ENCODE measurements around the gene PIGL. TPM values are rescaled to one million over a fixed set of nuclear protein-coding genes. Genes with fewer than 3 reads are reported as not detected.

PIGL gene
- total and polyA plus RNA-seq, 2 donors (not counting 3 experiments of a cell fraction or from before 2014, with no cell fraction given) = 28.6 to 40.8 TPM

- Histone ChIP-seq H3K27me3 (ENCODE audit: control insufficient read depth in 2 of 2, insufficient read depth in 2 of 2, low read length in 2 of 2) (no peaks in the 10 kb centered on the region), H3K9ac (replicated peaks; ENCODE audit: extremely low read depth, insufficient read depth, low read length) (no peak overlapping the region), H3K4me1 (ENCODE audit: control insufficient read depth, extremely low read depth, insufficient read depth, low read length) (no peaks in the 10 kb centered on the region), H4K20me1 (replicated peaks; ENCODE audit: control insufficient read depth, extremely low read depth, insufficient read depth, low read length) (no peaks in the 10 kb centered on the region), H2AFZ (ENCODE audit: low read depth, low read length) (no peak overlapping the region), H3K27ac (ENCODE audit: insufficient read depth, low read depth, low read length) (no peak overlapping the region), H3K36me3 (ENCODE audit: control insufficient read depth in 2 of 2, extremely low read depth in 1 of 2, insufficient read depth in 2 of 2, low read length in 2 of 2) (no peaks in the 10 kb centered on the region), H3K79me2 (ENCODE audit: control insufficient read depth, insufficient read depth, low read length) (no peaks in the 10 kb centered on the region), H3K4me2 (ENCODE audit: insufficient read depth, low read length) (no peak overlapping the region), H3K9me1 (replicated peaks; ENCODE audit: control insufficient read depth, extremely low read depth, insufficient read depth, low read length) (no peaks in the 10 kb centered on the region), H3K4me3 (replicated peaks in 1 of 3; ENCODE audit: insufficient read depth in 1 of 3, low read depth in 1 of 3, low read length in 3 of 3) (no peak overlapping the region), H3K9me3 (replicated peaks; ENCODE audit: control insufficient read depth, insufficient read depth, low read length) (no peaks in the 10 kb centered on the region)
- no TSS peak for BruUV-seq (replicated peaks)
- FAIRE-seq = peak; percentile 64
- peak; percentile 39 for DNase-seq (ENCODE audit: low read depth, low spot score)
- intact Hi-C loops (cut with micrococcal nuclease) = no loop called here
- ChIA-PET CTCF (interaction anchor here (1.3 to 5.3 kb wide), 2 partner anchors 8 to 10 kb away, joined by 3 to 45 read pairs; no protein-coding TSS in a partner anchor), POLR2A (no interaction called here)
- dilution Hi-C loops (cut with MboI; ENCODE audit: extremely low pct_ligation_motif_present, low sequenced_read_pairs) = no loop called here
- TF ChIP-seq JUN (IDR thresholded peaks at IDR 0.05; ENCODE audit: borderline replicate concordance, insufficient read depth, insufficient read length, low read depth) (peak; percentile 38), MAX (IDR thresholded peaks at IDR 0.05; ENCODE audit: insufficient read depth, insufficient read length) (no peak), EZH2 (IDR thresholded peaks at IDR 0.05; ENCODE audit: borderline replicate concordance, low read depth, low read length, severe bottlenecking) (no peak), CTCF (IDR thresholded peaks at IDR 0.05; ENCODE audit: extremely low read depth in 1 of 2, insufficient read depth in 1 of 2, low read depth in 1 of 2, low read length in 2 of 2) (no peak), MYC (IDR thresholded peaks at IDR 0.05; ENCODE audit: low read depth, low read length) (no peak), POLR2AphosphoS5 (IDR thresholded peaks at IDR 0.05; ENCODE audit: insufficient read depth, low read depth, low read length) (no peak), FOS (IDR thresholded peaks at IDR 0.05; ENCODE audit: borderline replicate concordance, insufficient read depth, low read length) (no peak), GATA2 (IDR thresholded peaks at IDR 0.05; ENCODE audit: insufficient read depth, insufficient read length, low read depth, low read length) (peak; percentile 45), POLR2A (IDR thresholded peaks at IDR 0.05; ENCODE audit: low read depth, low read length) (no peak)
These were observed 154.7 kb downstream of the PIGL start for GRCh38 chr17:16371742-16372141.

All from endothelial cell of umbilical vein (primary cell).